Panc1 (cell line): ENCODE measurements around the gene CSNK2A2.

ENCODE experiments used
- SIN3A ChIP-seq: IDR thresholded peaks from 2 replicates; pipeline ENCODE4 v1.6.1; 2012; ENCODE audit warnings: low read depth, mild to moderate bottlenecking, low read length, moderate library complexity, borderline replicate concordance; ENCODE audit not compliant: insufficient read depth
- TF ChIP-seq, protein P1 (sequence below), 2 experiments: IDR thresholded peaks; 2 replicates each; pipeline ENCODE4 v1.6.1; 2011 to 2012; ENCODE audit warnings: low read depth in 2 of 2, control low read depth in 1 of 2, low read length in 1 of 2, mild to moderate bottlenecking in 1 of 2, moderate library complexity in 1 of 2; ENCODE audit not compliant: insufficient read depth in 1 of 2
- TF ChIP-seq, protein P2 (sequence below): fragments of 450-650 bp; IDR thresholded peaks from 2 replicates; pipeline ENCODE4 v1.5.1; 2017; ENCODE audit warnings: mild to moderate bottlenecking

DNA sequence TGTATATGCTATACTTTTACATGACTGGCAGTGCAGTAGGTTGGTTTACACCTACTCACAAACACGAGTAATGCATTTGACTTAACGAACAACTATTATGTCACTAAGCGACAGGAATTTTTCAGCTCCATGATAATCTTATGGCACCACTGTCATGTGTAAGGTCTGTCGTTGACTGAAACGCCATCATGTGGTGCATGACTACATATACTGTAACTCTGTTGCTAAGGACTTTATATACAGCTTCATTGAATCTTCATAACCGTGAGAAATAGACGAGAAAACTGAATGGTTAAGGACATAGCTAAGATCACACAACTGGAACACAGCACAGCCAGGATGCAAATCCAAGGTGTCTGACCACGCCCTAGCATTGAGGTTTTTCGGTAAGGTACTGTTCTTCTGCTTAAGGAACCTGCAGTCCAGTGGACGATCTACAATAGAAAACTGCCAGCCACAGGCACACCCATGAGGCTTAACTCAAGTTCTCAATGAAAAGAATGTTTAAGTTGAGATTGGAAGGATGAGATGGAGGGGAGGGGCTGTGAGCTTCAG, 72.0 kb downstream of the CSNK2A2 start:
- TF ChIP-seq SIN3A: no peak
- TF ChIP-seq, protein P1, sequence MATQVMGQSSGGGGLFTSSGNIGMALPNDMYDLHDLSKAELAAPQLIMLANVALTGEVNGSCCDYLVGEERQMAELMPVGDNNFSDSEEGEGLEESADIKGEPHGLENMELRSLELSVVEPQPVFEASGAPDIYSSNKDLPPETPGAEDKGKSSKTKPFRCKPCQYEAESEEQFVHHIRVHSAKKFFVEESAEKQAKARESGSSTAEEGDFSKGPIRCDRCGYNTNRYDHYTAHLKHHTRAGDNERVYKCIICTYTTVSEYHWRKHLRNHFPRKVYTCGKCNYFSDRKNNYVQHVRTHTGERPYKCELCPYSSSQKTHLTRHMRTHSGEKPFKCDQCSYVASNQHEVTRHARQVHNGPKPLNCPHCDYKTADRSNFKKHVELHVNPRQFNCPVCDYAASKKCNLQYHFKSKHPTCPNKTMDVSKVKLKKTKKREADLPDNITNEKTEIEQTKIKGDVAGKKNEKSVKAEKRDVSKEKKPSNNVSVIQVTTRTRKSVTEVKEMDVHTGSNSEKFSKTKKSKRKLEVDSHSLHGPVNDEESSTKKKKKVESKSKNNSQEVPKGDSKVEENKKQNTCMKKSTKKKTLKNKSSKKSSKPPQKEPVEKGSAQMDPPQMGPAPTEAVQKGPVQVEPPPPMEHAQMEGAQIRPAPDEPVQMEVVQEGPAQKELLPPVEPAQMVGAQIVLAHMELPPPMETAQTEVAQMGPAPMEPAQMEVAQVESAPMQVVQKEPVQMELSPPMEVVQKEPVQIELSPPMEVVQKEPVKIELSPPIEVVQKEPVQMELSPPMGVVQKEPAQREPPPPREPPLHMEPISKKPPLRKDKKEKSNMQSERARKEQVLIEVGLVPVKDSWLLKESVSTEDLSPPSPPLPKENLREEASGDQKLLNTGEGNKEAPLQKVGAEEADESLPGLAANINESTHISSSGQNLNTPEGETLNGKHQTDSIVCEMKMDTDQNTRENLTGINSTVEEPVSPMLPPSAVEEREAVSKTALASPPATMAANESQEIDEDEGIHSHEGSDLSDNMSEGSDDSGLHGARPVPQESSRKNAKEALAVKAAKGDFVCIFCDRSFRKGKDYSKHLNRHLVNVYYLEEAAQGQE (IDR thresholded peaks at IDR 0.05; ENCODE audit: insufficient read depth in 1 of 2, low read depth in 2 of 2, low read length in 1 of 2): no peak
- TF ChIP-seq, protein P2, sequence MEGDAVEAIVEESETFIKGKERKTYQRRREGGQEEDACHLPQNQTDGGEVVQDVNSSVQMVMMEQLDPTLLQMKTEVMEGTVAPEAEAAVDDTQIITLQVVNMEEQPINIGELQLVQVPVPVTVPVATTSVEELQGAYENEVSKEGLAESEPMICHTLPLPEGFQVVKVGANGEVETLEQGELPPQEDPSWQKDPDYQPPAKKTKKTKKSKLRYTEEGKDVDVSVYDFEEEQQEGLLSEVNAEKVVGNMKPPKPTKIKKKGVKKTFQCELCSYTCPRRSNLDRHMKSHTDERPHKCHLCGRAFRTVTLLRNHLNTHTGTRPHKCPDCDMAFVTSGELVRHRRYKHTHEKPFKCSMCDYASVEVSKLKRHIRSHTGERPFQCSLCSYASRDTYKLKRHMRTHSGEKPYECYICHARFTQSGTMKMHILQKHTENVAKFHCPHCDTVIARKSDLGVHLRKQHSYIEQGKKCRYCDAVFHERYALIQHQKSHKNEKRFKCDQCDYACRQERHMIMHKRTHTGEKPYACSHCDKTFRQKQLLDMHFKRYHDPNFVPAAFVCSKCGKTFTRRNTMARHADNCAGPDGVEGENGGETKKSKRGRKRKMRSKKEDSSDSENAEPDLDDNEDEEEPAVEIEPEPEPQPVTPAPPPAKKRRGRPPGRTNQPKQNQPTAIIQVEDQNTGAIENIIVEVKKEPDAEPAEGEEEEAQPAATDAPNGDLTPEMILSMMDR: no peak
